CD4-positive, alpha-beta T cell (primary cell): ENCODE data around the gene DIABLO. TPM values are rescaled to one million over a fixed set of nuclear protein-coding genes. Genes with fewer than 3 reads are reported as not detected.

Source experiments
- ATAC-seq: fragments of 200-7000 bp; cut with Tn5 transposase; one replicate; pipeline ENCODE4 v1.10.0; 2022; ENCODE audit warnings: mild to moderate bottlenecking; ENCODE audit not compliant: poor library complexity
- CTCF ChIA-PET: fragments of 350-600 bp; sonication (Branson Sonifier 250); formaldehyde crosslinking; loops from one replicate; lab custom pipeline; 2021; ENCODE audit warnings: antibody characterized with exemption, inconsistent platforms; lab: Charles Lee
- POLR2A ChIA-PET: fragments of 350-600 bp; sonication (Branson Sonifier 250); formaldehyde crosslinking; loops from one replicate; lab custom pipeline; 2021; ENCODE audit warnings: antibody characterized with exemption, inconsistent platforms; lab: Charles Lee
- DNase-seq, 14 experiments: peaks; one replicate each; pipeline ENCODE4 v3.0.0-alpha.2; 2013 to 2020; ENCODE audit warnings: mixed read lengths in 2 of 14
- H3K27ac ChIP-seq, 2 donors: one replicate each; pipeline versions ENCODE4 v1.5.1 to v1.7.0; 2013; ENCODE audit warnings: low read length in 2 of 2, low read depth in 1 of 2, mild to moderate bottlenecking in 1 of 2
- H3K27me3 ChIP-seq, 2 experiments: 1 replicate in 1 of 2; 2 replicates in 1 of 2; pipeline versions ENCODE4 v1.6.1 to v1.7.0; 2013; ENCODE audit warnings: low read length in 2 of 2, control low read depth in 1 of 2, mild to moderate bottlenecking in 1 of 2, moderate library complexity in 1 of 2; ENCODE audit not compliant: insufficient read depth in 2 of 2, control insufficient read depth in 1 of 2
- H3K36me3 ChIP-seq: one replicate; pipeline ENCODE4 v1.6.1; 2013; ENCODE audit warnings: low read length, control low read depth; ENCODE audit not compliant: insufficient read depth
- H3K4me1 ChIP-seq: one replicate; pipeline ENCODE4 v1.6.1; 2013; ENCODE audit warnings: low read length, control low read depth; ENCODE audit not compliant: insufficient read depth
- H3K4me3 ChIP-seq: one replicate; pipeline ENCODE4 v1.5.1; 2013; ENCODE audit warnings: mild to moderate bottlenecking, low read length, moderate library complexity
- H3K9me3 ChIP-seq, 2 experiments: 1 replicate in 1 of 2; 2 replicates in 1 of 2; pipeline versions ENCODE4 v1.6.1 to v1.7.0; 2013; ENCODE audit warnings: low read length in 2 of 2, mild to moderate bottlenecking in 2 of 2, control low read depth in 1 of 2, moderate library complexity in 1 of 2; ENCODE audit not compliant: control insufficient read depth in 1 of 2, insufficient read depth in 1 of 2
- H3K27ac Mint-ChIP-seq: one replicate; pipeline ENCODE4 v1.8.0; 2020; ENCODE audit warnings: mixed read lengths
- H3K27me3 Mint-ChIP-seq: one replicate; pipeline ENCODE4 v1.8.0; 2021; ENCODE audit warnings: mixed read lengths
- H3K36me3 Mint-ChIP-seq: one replicate; pipeline ENCODE4 v1.8.0; 2021; ENCODE audit warnings: low read depth, mixed read lengths
- H3K4me1 Mint-ChIP-seq: one replicate; pipeline ENCODE4 v1.8.0; 2021; ENCODE audit warnings: low read depth, mixed read lengths
- H3K4me3 Mint-ChIP-seq: one replicate; pipeline ENCODE4 v1.8.0; 2020; ENCODE audit warnings: mild to moderate bottlenecking, mixed read lengths
- H3K9me3 Mint-ChIP-seq: one replicate; pipeline ENCODE4 v1.8.0; 2020; ENCODE audit warnings: mixed read lengths
- intact Hi-C, 2 experiments: fragments of 100-400 bp; cut with DNase I in 1 of 2; cut with micrococcal nuclease in 1 of 2; formaldehyde crosslinking; loops; one replicate each; pipeline versions ENCODE4 v1.15.1 to v1.9.0; 2023 to 2025; cut with DNase I, micrococcal nuclease
- total RNA-seq, 174 experiments: library from RNA in 2 of 174; stranded (reverse) in 2 of 174; gene quantifications; one replicate each; pipeline ENCODE4 v1.2.3 and lab custom pipeline; 2021 to 2026
- TF ChIP-seq, protein P1 (sequence below): fragments of 200-600 bp; IDR thresholded peaks from one replicate; pipeline ENCODE4 v1.8.0; 2022; ENCODE audit warnings: antibody characterized with exemption, mild to moderate bottlenecking

Gene DIABLO
- total RNA-seq, 2 experiments from 2014 or later, result 90.3 to 91.3 TPM

DNA sequence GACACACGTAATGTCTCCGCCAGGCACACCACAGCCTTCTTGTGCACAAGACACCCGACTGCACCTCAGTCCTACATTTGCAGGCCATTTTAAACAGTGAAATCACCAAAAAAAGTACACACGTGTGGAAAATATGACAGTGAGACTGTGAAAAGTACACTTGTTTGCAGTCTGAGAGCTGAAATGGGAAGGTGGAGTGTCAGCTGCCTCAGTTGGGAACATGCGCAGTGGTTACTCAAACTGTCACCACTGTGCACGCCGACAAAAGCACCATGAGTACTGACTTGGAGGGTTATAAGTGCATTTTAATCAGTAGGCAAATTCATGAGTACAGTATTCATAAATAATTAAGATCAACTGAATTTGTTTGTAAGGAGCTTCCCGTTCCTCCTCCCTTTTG, 24.7 kb upstream of the DIABLO start:
- H3K9me3 ChIP-seq, result no peaks in the 10 kb centered on the region
- POLR2A ChIA-PET, result no interaction called here

GRCh38 chr12:122250047-122250446, 24.2 kb upstream of the DIABLO start:
- H3K4me3 ChIP-seq, result no peak overlapping the region
- DNase-seq (no peak), ATAC-seq (no peak)
- H3K27ac Mint-ChIP-seq, result no peak overlapping the region
- no peaks in the 10 kb centered on the region for H3K27me3 ChIP-seq
- H3K4me3 Mint-ChIP-seq, result no peak overlapping the region
- TF ChIP-seq, protein P1, sequence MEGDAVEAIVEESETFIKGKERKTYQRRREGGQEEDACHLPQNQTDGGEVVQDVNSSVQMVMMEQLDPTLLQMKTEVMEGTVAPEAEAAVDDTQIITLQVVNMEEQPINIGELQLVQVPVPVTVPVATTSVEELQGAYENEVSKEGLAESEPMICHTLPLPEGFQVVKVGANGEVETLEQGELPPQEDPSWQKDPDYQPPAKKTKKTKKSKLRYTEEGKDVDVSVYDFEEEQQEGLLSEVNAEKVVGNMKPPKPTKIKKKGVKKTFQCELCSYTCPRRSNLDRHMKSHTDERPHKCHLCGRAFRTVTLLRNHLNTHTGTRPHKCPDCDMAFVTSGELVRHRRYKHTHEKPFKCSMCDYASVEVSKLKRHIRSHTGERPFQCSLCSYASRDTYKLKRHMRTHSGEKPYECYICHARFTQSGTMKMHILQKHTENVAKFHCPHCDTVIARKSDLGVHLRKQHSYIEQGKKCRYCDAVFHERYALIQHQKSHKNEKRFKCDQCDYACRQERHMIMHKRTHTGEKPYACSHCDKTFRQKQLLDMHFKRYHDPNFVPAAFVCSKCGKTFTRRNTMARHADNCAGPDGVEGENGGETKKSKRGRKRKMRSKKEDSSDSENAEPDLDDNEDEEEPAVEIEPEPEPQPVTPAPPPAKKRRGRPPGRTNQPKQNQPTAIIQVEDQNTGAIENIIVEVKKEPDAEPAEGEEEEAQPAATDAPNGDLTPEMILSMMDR, result no peak
- H3K27me3 Mint-ChIP-seq, result no peaks in the 10 kb centered on the region
- H3K4me1 Mint-ChIP-seq, result peaks cover 5% of the 10 kb centered on the region
- CTCF ChIA-PET, result interaction anchor here (0.6 kb wide), 1 partner anchor 10 kb away, joined by 3 read pairs; no protein-coding TSS in a partner anchor
- no peaks in the 10 kb centered on the region for H3K9me3 Mint-ChIP-seq
- POLR2A ChIA-PET, result no interaction called here
- H3K36me3 Mint-ChIP-seq, result peaks cover 59% of the 10 kb centered on the region
- H3K9me3 ChIP-seq, result no peaks in the 10 kb centered on the region
- peaks cover 11% of the 10 kb centered on the region for H3K4me1 ChIP-seq
- intact Hi-C loops, result no loop called here
- no peak overlapping the region for H3K27ac ChIP-seq
- H3K36me3 ChIP-seq, result peaks cover 41% of the 10 kb centered on the region

More for the DNA sequence above, 24.7 kb upstream of the DIABLO start:
- no peak for DNase-seq
- ATAC-seq, result no peak
- TF ChIP-seq, protein P1, result no peak
- CTCF ChIA-PET, result interaction anchor here (0.6 kb wide), 1 partner anchor 11 kb away, joined by 3 read pairs; no protein-coding TSS in a partner anchor
- Histone ChIP-seq H3K4me3 (no peak overlapping the region), H3K27me3 (no peaks in the 10 kb centered on the region), H3K4me1 (peaks cover 8% of the 10 kb centered on the region), H3K36me3 (peaks cover 41% of the 10 kb centered on the region), H3K27ac (no peak overlapping the region)
- no peak overlapping the region for H3K4me3 Mint-ChIP-seq
- intact Hi-C loops, result no loop called here
- H3K36me3 Mint-ChIP-seq, result peaks cover 61% of the 10 kb centered on the region
- no peaks in the 10 kb centered on the region for H3K9me3 Mint-ChIP-seq
- no peaks in the 10 kb centered on the region for H3K27me3 Mint-ChIP-seq
- no peak overlapping the region for H3K27ac Mint-ChIP-seq
- H3K4me1 Mint-ChIP-seq, result peaks cover 4% of the 10 kb centered on the region

GRCh38 chr12:122245553-122245952, 19.7 kb upstream of the DIABLO start:
- POLR2A ChIA-PET, result interaction anchor here (1.1 to 4.0 kb wide), 10 partner anchors 9 to 987 kb away, joined by 3 to 123 read pairs (median 4); partner anchors contain the start of genes B3GNT4, DIABLO, MPHOSPH9 and MTRFR
- Mint-ChIP-seq H3K4me1 (peaks cover 27% of the 10 kb centered on the region), H3K36me3 (peaks cover 63% of the 10 kb centered on the region), H3K4me3 (peak overlapping the region; percentile 11), H3K27me3 (no peaks in the 10 kb centered on the region), H3K27ac (peak overlapping the region; percentile 88), H3K9me3 (no peaks in the 10 kb centered on the region)
- no peaks in the 10 kb centered on the region for H3K9me3 ChIP-seq
- CTCF ChIA-PET, result interaction anchor here (0.7 to 2.1 kb wide), 3 partner anchors 21 to 1723 kb away, joined by 3 to 8 read pairs (median 3); no protein-coding TSS in a partner anchor
- H3K4me3 ChIP-seq, result peak overlapping the region; percentile 54
- TF ChIP-seq, protein P1, result no peak
- H3K27me3 ChIP-seq, result no peaks in the 10 kb centered on the region
- DNase-seq (no peak), ATAC-seq (no peak)
- H3K36me3 ChIP-seq, result peaks cover 29% of the 10 kb centered on the region
- peaks cover 36% of the 10 kb centered on the region for H3K4me1 ChIP-seq
- intact Hi-C loops, result loop anchor here in 1 of 2 experiments (2.0 kb wide), 2 partner anchors 19 to 21 kb away; partner anchors contain the start of genes DIABLO and VPS33A
- H3K27ac ChIP-seq, result peak overlapping the region in 1 of 2 donors; percentile 44
